Keratinocyte (primary cell): ENCODE results near the gene TARBP1.

Experiments used
- EZH2 ChIP-seq: IDR thresholded peaks from one replicate; pipeline ENCODE4 v1.6.1; 2012; ENCODE audit warnings: inconsistent platforms, mild to moderate bottlenecking, low read length, moderate library complexity
- TF ChIP-seq, protein P1 (sequence below), 3 experiments: IDR thresholded peaks in 1 of 3; conservative IDR thresholded peaks in 1 of 3; optimal IDR thresholded peaks in 1 of 3; 2 replicates in 2 of 3; 3 replicates in 1 of 3; pipeline versions ENCODE3 to v1.5.1; 2011; ENCODE audit warnings: low read length in 3 of 3, mild to moderate bottlenecking in 3 of 3, moderate library complexity in 2 of 3, control low read depth in 1 of 3, inconsistent platforms in 1 of 3; ENCODE audit not compliant: insufficient read depth in 2 of 3; ENCODE audit errors: extremely low read depth in 1 of 3

GRCh38 chr1:234479866-234480265 is 887 bp upstream of the TARBP1 start:
- TF ChIP-seq, protein P1, sequence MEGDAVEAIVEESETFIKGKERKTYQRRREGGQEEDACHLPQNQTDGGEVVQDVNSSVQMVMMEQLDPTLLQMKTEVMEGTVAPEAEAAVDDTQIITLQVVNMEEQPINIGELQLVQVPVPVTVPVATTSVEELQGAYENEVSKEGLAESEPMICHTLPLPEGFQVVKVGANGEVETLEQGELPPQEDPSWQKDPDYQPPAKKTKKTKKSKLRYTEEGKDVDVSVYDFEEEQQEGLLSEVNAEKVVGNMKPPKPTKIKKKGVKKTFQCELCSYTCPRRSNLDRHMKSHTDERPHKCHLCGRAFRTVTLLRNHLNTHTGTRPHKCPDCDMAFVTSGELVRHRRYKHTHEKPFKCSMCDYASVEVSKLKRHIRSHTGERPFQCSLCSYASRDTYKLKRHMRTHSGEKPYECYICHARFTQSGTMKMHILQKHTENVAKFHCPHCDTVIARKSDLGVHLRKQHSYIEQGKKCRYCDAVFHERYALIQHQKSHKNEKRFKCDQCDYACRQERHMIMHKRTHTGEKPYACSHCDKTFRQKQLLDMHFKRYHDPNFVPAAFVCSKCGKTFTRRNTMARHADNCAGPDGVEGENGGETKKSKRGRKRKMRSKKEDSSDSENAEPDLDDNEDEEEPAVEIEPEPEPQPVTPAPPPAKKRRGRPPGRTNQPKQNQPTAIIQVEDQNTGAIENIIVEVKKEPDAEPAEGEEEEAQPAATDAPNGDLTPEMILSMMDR (optimal IDR thresholded peaks at IDR 0.05 in 1 of 3, IDR thresholded peaks at IDR 0.05 in 1 of 3, conservative IDR thresholded peaks at IDR 0.05 in 1 of 3; ENCODE audit: extremely low read depth in 1 of 3, insufficient read depth in 2 of 3, low read length in 3 of 3), result no peak
- TF ChIP-seq EZH2, result no peak
